NB4 (cell line): ENCODE measurements around the gene ZMYND15.

Experiments
- MYC ChIP-seq: IDR thresholded peaks from 2 replicates; pipeline ENCODE4 v1.6.1; 2011; ENCODE audit warnings: low read depth, low read length
- POLR2A ChIP-seq: IDR thresholded peaks from 2 replicates; pipeline ENCODE4 v1.6.1; 2011; ENCODE audit warnings: mild to moderate bottlenecking; ENCODE audit not compliant: insufficient read length; ENCODE audit errors: extremely low read depth
- TF ChIP-seq, protein P1 (sequence below): IDR thresholded peaks from one replicate; pipeline ENCODE4 v1.5.1; 2012; ENCODE audit warnings: low read depth, low read length

DNA sequence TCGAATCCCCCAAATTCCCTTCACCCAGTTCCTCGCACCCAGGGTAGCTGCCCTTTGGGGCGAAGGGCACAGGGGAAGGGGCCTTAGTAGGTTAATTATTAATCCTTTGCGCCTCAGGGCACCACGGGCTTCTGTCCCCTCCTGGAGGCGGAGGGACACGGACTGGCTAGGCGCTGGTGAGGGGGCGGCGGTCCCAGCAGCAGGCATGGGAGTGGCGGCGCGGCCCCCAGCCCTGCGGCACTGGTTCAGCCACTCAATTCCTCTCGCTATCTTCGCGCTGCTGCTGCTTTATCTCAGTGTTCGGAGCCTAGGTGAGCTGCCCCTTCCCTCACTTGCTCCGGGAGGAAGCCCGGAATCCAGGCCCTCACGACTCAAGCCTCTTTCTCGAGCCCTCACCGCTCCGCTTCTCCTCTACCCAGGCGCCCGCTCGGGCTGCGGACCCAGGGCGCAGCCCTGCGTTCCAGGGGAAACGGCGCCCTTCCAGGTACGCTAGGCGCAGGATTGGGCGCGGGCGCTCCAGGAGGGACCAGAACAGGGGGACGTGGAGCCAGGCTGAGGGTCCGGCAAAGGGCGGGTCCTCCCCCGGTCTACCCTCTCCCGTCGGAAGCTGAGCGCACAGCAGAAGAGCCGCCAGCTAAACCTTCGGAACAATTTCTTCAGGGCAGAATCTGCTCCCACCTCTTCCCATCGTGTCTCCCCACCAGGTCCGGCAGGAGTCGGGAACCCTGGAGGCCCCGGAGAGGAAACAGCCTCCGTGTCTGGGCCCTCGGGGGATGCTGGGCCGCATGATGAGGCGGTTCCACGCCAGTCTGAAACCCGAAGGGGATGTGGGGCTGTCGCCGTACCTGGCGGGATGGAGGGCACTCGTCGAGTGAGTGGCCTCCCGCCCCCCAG is 49.4 kb downstream of the ZMYND15 start, which contains the start of gene GLTPD2:
- TF ChIP-seq, protein P1, sequence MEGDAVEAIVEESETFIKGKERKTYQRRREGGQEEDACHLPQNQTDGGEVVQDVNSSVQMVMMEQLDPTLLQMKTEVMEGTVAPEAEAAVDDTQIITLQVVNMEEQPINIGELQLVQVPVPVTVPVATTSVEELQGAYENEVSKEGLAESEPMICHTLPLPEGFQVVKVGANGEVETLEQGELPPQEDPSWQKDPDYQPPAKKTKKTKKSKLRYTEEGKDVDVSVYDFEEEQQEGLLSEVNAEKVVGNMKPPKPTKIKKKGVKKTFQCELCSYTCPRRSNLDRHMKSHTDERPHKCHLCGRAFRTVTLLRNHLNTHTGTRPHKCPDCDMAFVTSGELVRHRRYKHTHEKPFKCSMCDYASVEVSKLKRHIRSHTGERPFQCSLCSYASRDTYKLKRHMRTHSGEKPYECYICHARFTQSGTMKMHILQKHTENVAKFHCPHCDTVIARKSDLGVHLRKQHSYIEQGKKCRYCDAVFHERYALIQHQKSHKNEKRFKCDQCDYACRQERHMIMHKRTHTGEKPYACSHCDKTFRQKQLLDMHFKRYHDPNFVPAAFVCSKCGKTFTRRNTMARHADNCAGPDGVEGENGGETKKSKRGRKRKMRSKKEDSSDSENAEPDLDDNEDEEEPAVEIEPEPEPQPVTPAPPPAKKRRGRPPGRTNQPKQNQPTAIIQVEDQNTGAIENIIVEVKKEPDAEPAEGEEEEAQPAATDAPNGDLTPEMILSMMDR: no peak
- no peak for TF ChIP-seq POLR2A
- no peak for TF ChIP-seq MYC
